Measurements from ENCODE around the gene ZNF418. TPM values are rescaled to one million over a fixed set of nuclear protein-coding genes. Genes with fewer than 3 reads are reported as not detected.
A peak's percentile ranks its signal among the peaks of the same experiment; 100 is the strongest.

ZNF418 gene
- total RNA-seq (10 to 100 TPM; 11.1 to 16.7 (median 12.4) TPM), polyA plus RNA-seq (9.7 TPM)
- long read RNA-seq, donor 1, partial matches to known transcripts: 2 of 5 reads
- long read RNA-seq, donor 1, other reads (novel, unspliced or antisense): 3 of 5 reads
- long read RNA-seq, donor 2, partial matches to known transcripts: 0 of 1 reads
- long read RNA-seq, donor 2, other reads (novel, unspliced or antisense): 1 of 1 reads
- long read RNA-seq, donor 3, partial matches to known transcripts: 0 of 10 reads
- long read RNA-seq, donor 3, other reads (novel, unspliced or antisense): 7 of 10 reads
- long read RNA-seq, donor 4, partial matches to known transcripts: 0 of 4 reads
- long read RNA-seq, donor 4, other reads (novel, unspliced or antisense): 3 of 4 reads

DNA sequence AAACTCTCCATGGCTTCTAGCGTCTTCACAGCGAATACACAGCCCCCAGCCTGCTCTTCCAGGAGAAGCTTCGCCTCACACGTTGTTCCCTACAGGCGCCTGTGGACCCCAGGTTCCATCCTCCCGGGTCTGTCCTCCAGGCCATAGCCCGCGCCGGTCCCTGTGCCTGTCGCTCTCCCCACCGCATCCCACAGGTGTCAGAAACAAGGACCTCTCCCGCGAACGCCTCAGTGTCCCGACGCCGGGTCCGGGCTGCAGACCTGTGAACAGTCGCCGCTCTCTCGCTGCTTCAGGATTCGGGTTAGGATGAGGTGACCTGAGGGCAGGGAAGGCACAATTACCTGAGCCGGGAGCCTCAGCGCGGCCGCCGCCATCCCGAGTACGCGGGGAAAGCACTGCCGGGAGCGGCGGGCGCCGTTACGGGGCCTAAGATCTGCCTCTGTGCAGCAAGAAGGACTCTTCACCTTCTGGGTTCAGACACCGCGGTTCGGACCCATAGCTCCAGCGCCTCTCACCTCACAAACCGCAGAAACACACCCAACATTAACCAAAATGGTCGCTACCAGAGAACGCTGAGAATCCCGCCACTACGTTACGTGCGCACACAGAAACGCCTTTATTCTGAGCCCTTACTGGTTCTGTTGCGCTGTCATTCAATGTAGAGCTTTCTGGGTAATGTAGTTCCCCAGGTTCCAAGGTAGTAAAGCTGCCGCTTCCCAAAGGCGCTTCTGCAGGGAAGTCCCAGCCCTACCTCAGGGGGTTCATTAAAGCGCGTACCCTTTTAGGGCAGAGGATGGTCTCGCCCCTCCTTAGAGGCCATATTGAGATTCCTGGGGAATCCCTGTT lies at the start of gene ZNF418:
TSS of gene ZNF418 (minus strand) at position 583 of the 846 bp plus-strand sequence. CDS start 1,580 bp downstream, outside the sequence.
- 2% methylated on average over 54 of the region's 54 CpGs for WGBS
- no peaks in the 10 kb centered on the region for H3K4me1 ChIP-seq (ENCODE audit: control insufficient read depth, insufficient read depth, low read length)
- no peaks in the 10 kb centered on the region for H3K27me3 ChIP-seq (ENCODE audit: control insufficient read depth, insufficient read depth)
- peak within 1 kb of the TSS; percentile 40 for H3K27ac ChIP-seq (ENCODE audit: low read length)
- intact Hi-C loops (cut with DNase I): no loop called here
- DNase-seq (peak; percentile 66 to 77 (median 71)), ATAC-seq (peak; percentile 98)
- no peaks in the 10 kb centered on the region for H3K9me3 ChIP-seq (ENCODE audit: control insufficient read depth, low read length)
- peak within 1 kb of the TSS; percentile 89 for H3K4me3 ChIP-seq (ENCODE audit: low read length)

DNA sequence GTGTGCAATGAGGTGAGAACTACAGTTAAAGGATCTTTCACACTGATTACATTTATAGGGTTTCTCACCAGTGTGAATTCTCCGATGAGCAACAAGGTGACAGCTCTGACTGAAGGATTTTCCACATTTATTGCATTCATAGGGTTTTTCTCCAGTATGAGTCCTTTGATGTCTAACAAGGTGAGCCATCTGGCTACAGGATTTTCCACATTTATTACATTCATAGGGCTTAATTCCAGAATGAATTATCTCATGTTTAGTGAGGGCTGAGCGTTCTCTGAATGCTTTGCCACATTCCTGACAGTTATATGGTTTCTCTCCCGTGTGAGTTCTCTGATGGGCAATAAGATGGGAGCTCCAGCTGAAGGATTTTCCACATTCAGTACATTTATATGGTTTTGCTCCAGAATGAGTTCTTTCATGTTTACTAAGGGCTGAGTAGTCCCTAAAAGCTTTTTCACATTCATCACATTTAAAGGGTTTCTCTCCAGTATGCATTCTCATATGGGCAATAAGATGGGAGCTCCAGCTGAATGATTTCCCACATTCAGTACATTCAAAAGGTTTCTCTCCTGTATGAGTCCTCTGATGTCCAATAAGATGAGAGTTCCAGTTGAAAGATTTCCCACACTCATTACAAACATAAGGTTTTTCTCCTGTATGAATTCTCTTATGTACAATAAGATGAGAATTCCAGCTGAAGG lies 43.5 kb upstream of the ZNF418 start:
- 98% methylated on average over 3 of the region's 3 CpGs for WGBS
- ATAC-seq (no peak), DNase-seq (no peak)
- intact Hi-C loops (cut with DNase I): no loop called here
- Histone ChIP-seq H3K27ac (ENCODE audit: low read length) (no peak overlapping the region), H3K27me3 (ENCODE audit: control insufficient read depth, insufficient read depth) (no peaks in the 10 kb centered on the region), H3K4me1 (ENCODE audit: control insufficient read depth, insufficient read depth, low read length) (no peaks in the 10 kb centered on the region), H3K9me3 (ENCODE audit: control insufficient read depth, low read length) (peaks cover 45% of the 10 kb centered on the region), H3K4me3 (ENCODE audit: low read length) (no peak overlapping the region)

DNA sequence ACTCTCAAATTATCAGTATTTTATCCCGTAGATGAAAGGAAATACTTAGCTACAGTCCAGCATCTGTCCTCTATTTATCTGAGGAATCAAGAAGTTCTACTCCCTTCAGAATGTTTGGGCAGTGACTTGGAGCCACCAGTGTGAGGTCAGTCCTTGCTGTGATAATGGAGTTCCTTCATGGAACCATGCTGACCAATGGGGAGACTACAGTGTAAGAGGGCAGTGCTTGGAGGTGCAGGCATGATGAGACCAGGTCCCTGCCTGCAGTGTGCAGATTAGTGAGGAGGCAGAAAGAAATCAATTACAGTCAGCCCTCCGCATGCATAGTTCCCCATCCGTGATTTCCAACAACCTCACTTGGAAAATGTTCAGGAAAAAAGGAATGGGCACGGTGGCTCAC lies 39.2 kb upstream of the ZNF418 start, which contains the start of gene C19orf18:
TSS of gene C19orf18 (minus strand) at position 101 of the 400 bp plus-strand sequence. CDS start 102 bp downstream, outside the sequence.
- Histone ChIP-seq H3K9me3 (ENCODE audit: control insufficient read depth, low read length) (peaks cover 32% of the 10 kb centered on the region), H3K4me3 (ENCODE audit: low read length) (no peak within 1 kb of the TSS), H3K27me3 (ENCODE audit: control insufficient read depth, insufficient read depth) (no peaks in the 10 kb centered on the region), H3K4me1 (ENCODE audit: control insufficient read depth, insufficient read depth, low read length) (no peaks in the 10 kb centered on the region), H3K27ac (ENCODE audit: low read length) (no peak within 1 kb of the TSS)
- 90% methylated on average over 4 of the region's 4 CpGs for WGBS
- ATAC-seq (no peak), DNase-seq (no peak)
- intact Hi-C loops (cut with DNase I): no loop called here

DNA sequence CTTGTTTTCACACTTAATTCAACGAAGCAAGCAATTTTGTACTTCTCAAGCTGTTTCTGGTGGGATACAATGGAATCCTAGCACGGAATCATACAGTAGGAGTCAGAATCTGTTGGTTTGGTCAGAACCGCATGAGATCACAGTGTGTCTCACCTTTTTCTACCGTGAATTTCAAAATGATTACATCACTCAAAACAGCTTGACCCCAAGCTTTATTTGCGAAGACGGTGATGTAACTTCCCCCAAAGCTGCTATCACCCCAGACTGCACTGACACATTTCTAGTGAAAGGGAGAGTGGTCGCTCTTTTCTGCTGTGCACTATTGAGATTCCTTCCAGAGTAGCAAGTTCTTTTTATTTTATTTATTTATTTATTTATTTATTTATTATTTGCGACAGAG lies 29.6 kb upstream of the ZNF418 start:
- peaks cover 13% of the 10 kb centered on the region for H3K9me3 ChIP-seq (ENCODE audit: control insufficient read depth, low read length)
- no peak overlapping the region for H3K27ac ChIP-seq (ENCODE audit: low read length)

DNA sequence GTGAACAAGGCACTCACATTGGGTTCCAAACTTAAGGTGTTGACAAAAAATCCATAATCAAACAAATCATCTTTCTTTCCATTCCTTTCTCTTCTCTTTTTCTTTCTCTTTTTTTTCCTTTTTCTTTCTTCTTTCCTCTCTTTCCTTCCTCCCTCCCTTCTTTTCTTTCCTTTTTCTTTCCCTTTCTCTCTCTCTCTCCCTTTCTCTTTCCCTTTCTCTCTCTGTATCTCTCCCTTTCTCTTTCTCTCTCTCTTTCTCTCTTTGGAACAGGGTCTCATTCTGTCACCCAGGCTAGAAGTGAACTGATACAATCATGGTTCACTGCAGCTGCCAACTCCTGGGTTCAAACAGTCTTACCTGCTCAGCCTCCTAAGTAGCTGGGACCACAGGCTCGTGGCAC lies 26.6 kb upstream of the ZNF418 start:
- H3K4me1 ChIP-seq (ENCODE audit: control insufficient read depth, insufficient read depth, low read length): no peaks in the 10 kb centered on the region
- ATAC-seq (no peak), DNase-seq (no peak)
- intact Hi-C loops (cut with DNase I): no loop called here
- no peaks in the 10 kb centered on the region for H3K27me3 ChIP-seq (ENCODE audit: control insufficient read depth, insufficient read depth)
- no peak overlapping the region for H3K27ac ChIP-seq (ENCODE audit: low read length)
- H3K9me3 ChIP-seq (ENCODE audit: control insufficient read depth, low read length): peaks cover 7% of the 10 kb centered on the region
- WGBS: 87% methylated on average over 1 of the region's 1 CpG
- no peak overlapping the region for H3K4me3 ChIP-seq (ENCODE audit: low read length)

More for the DNA sequence above, 29.6 kb upstream of the ZNF418 start:
- Histone ChIP-seq H3K4me1 (ENCODE audit: control insufficient read depth, insufficient read depth, low read length) (no peaks in the 10 kb centered on the region), H3K27me3 (ENCODE audit: control insufficient read depth, insufficient read depth) (no peaks in the 10 kb centered on the region), H3K4me3 (ENCODE audit: low read length) (no peak overlapping the region)
- intact Hi-C loops (cut with DNase I): no loop called here
- DNase-seq: no peak
- WGBS: 94% methylated on average over 8 of the region's 8 CpGs
- no peak for ATAC-seq

DNA sequence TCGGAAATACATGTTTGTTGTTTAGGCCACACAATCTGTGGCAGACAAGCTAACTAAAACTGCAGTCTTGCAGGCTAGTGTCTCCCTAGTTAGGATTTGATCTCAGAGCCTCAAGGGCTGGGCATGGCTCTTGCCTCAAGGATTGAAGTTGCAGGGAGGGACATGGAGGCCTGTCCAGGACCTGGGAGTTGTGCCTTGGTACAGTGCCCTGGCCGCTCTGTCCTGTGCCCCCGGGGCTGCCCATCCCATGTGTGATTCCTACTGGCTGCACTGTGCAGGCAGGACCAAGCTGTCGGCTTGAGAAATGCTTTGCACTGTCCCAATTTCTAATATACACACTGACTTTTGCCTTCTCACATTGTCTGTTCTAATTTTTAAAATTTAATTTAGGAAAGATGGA lies 19.8 kb upstream of the ZNF418 start:
- no peaks in the 10 kb centered on the region for H3K4me1 ChIP-seq (ENCODE audit: control insufficient read depth, insufficient read depth, low read length)
- WGBS: 90% methylated on average over 4 of the region's 4 CpGs
- H3K4me3 ChIP-seq (ENCODE audit: low read length): no peak overlapping the region
- DNase-seq (no peak), ATAC-seq (no peak)
- H3K27ac ChIP-seq (ENCODE audit: low read length): no peak overlapping the region
- no peaks in the 10 kb centered on the region for H3K27me3 ChIP-seq (ENCODE audit: control insufficient read depth, insufficient read depth)
- intact Hi-C loops (cut with DNase I): loop anchor here in 1 of 4 donors (5.0 kb wide), 1 partner anchor 32 kb away; no protein-coding TSS in a partner anchor
- peaks cover 2% of the 10 kb centered on the region for H3K9me3 ChIP-seq (ENCODE audit: control insufficient read depth, low read length)

DNA sequence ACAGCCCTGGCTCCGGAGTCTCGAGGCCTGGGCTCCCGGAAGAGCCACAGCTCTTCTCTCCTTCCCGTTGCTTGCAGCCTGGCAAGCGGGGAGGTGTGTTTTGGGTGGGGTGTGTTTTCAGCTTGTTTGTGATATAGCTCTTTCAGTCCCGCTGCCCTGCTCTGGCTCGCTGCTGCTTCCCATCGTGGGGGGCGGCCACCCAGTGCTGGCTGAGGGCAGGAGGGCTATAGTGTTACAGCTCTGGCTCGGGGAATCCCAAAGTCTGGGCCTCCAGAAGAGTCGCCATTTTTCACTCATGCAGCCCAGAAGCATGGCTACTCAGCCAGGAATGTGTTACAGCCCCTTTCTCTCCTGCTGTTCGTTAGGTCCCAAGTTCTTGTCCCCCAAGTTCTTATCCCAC lies 14.5 kb upstream of the ZNF418 start:
- intact Hi-C loops (cut with DNase I): loop anchor here in 1 of 4 donors (5.0 kb wide), 1 partner anchor 38 kb away; no protein-coding TSS in a partner anchor
- Histone ChIP-seq H3K27me3 (ENCODE audit: control insufficient read depth, insufficient read depth) (no peaks in the 10 kb centered on the region), H3K27ac (ENCODE audit: low read length) (no peak overlapping the region), H3K9me3 (ENCODE audit: control insufficient read depth, low read length) (no peaks in the 10 kb centered on the region), H3K4me1 (ENCODE audit: control insufficient read depth, insufficient read depth, low read length) (peaks cover 7% of the 10 kb centered on the region), H3K4me3 (ENCODE audit: low read length) (no peak overlapping the region)
- ATAC-seq: no peak
- no peak for DNase-seq
- 91% methylated on average over 12 of the region's 12 CpGs for WGBS

DNA sequence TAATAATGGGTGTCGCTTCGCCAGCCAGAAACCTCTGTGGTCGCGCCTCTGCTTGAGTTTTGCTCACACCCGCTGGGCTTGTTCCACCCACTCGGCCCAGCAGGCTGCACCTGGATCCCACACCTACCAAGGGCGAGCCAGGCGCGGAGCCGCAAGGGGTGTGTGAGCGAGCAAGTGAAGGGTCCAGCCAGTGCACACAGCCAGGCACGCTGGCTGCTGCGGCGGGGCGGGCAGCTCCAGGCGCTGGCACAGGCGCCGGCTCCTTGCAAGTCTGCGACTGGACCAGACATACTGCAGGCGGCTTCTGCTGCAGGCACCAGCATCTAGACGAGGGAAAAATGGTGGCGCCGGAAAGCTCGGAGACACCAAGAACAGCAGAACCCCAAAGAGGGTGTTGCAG lies 14.1 kb upstream of the ZNF418 start:
- no peaks in the 10 kb centered on the region for H3K27me3 ChIP-seq (ENCODE audit: control insufficient read depth, insufficient read depth)
- no peak overlapping the region for H3K4me3 ChIP-seq (ENCODE audit: low read length)
- ATAC-seq: no peak
- intact Hi-C loops (cut with DNase I): no loop called here
- H3K27ac ChIP-seq (ENCODE audit: low read length): no peak overlapping the region
- WGBS: 93% methylated on average over 24 of the region's 24 CpGs
- DNase-seq: peak in 1 of 3 donors; percentile 38
- no peaks in the 10 kb centered on the region for H3K9me3 ChIP-seq (ENCODE audit: control insufficient read depth, low read length)
- peaks cover 7% of the 10 kb centered on the region for H3K4me1 ChIP-seq (ENCODE audit: control insufficient read depth, insufficient read depth, low read length)

DNA sequence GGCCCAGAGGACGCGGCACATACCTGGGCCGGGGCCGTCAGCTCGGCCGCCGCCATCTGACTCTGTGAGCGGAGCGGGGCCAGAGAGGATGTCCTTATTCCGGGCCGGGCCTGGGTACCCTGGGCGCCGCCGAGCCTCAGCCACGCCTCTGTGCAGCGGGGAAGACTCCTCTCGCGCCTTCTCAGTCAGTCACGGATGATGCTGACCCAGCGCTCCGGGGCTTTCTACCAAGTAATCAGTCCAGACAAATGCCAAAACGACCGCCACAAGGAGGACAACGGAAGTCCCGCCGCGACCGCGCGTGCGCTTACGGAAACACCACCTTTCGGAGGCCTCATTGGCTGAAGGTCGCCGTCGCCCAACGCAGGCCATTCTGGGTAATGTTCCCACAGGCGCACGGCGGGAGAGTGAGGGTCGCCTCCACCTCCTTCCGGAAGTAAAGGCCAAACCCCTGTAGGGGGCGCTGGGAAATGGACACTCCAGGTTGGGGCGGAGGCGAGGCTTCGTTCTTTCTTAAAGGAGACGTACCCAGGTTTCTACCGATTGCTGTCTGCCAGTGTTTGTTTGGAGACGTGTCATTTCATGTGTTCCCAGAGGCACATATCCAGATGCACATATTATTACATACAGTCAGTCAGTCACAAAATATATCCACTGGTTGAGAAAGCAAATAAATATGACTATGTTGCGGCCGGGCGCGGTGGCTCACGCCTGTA lies 12.4 kb upstream of the ZNF418 start, which contains the start of gene ZNF256:
TSS of gene ZNF256 (minus strand) at position 288 of the 716 bp plus-strand sequence. CDS start at position 56, 232 bp downstream.
- peak within 1 kb of the TSS; percentile 73 for H3K27ac ChIP-seq (ENCODE audit: low read length)
- H3K4me1 ChIP-seq (ENCODE audit: control insufficient read depth, insufficient read depth, low read length): peaks cover 7% of the 10 kb centered on the region
- H3K27me3 ChIP-seq (ENCODE audit: control insufficient read depth, insufficient read depth): no peaks in the 10 kb centered on the region
- intact Hi-C loops (cut with DNase I): no loop called here
- H3K4me3 ChIP-seq (ENCODE audit: low read length): peak within 1 kb of the TSS; percentile 83
- DNase-seq: peak; percentile 97 to 98 (median 98)
- WGBS: 6% methylated on average over 54 of the region's 54 CpGs
- H3K9me3 ChIP-seq (ENCODE audit: control insufficient read depth, low read length): peaks cover 7% of the 10 kb centered on the region
- peak; percentile 99 for ATAC-seq

DNA sequence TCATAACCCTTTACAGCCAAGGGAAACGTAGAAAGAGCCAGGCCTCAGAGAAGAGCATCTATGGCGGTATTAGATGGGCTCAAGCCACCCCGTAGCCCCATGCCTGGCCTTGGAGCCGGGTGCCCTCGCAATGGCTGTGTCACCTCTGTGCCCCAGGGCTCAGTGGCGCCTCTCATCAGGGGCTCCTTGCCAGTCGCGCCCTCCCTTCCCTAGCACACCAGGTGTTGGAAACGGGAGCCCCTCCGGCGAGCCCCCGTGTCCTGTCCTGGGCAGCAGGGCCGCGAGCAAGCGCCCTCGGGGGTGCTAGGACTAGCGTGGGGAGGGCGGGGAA lies 11.9 kb upstream of the ZNF418 start:
- DNase-seq (peak in 1 of 3 donors; percentile 71), ATAC-seq (peak in 1 of 2 donors; percentile 8)
- peak overlapping the region; percentile 73 for H3K27ac ChIP-seq (ENCODE audit: low read length)
- H3K27me3 ChIP-seq (ENCODE audit: control insufficient read depth, insufficient read depth): no peaks in the 10 kb centered on the region
- peak overlapping the region; percentile 83 for H3K4me3 ChIP-seq (ENCODE audit: low read length)
- intact Hi-C loops (cut with DNase I): no loop called here
- 1% methylated on average over 18 of the region's 18 CpGs for WGBS
- peaks cover 7% of the 10 kb centered on the region for H3K4me1 ChIP-seq (ENCODE audit: control insufficient read depth, insufficient read depth, low read length)
- peaks cover 12% of the 10 kb centered on the region for H3K9me3 ChIP-seq (ENCODE audit: control insufficient read depth, low read length)
